HepG2 (cell line): ENCODE data around the gene AFAP1. TPM values are rescaled to one million over a fixed set of nuclear protein-coding genes. Genes with fewer than 3 reads are reported as not detected.

ENCODE experiments used
- ARID5B ChIP-seq: IDR thresholded peaks from 2 replicates; pipeline ENCODE4 v1.4.0; 2020; ENCODE audit warnings: mild to moderate bottlenecking, missing genetic modification reagents
- CREM ChIP-seq, 2 experiments: sonication (generic) in 1 of 2; formaldehyde crosslinking in 1 of 2; IDR thresholded peaks; 2 replicates each; pipeline versions ENCODE4 v1.4.0 to v1.6.1; 2016 to 2020; ENCODE audit warnings: antibody characterized with exemption in 1 of 2, mild to moderate bottlenecking in 1 of 2, missing genetic modification reagents in 1 of 2
- E2F5 ChIP-seq: sonication (generic); formaldehyde crosslinking; conservative IDR thresholded peaks from 2 replicates; pipeline ENCODE4 v1.4.0; 2020; ENCODE audit warnings: missing genetic modification reagents
- ELK4 ChIP-seq: sonication (generic); formaldehyde crosslinking; IDR thresholded peaks from 2 replicates; pipeline ENCODE4 v1.9.0; 2021; ENCODE audit warnings: missing genetic modification reagents, borderline replicate concordance
- IRF1 ChIP-seq: sonication (generic); formaldehyde crosslinking; IDR thresholded peaks from 2 replicates; pipeline ENCODE4 v1.4.0; 2020; ENCODE audit warnings: low read depth, mild to moderate bottlenecking, missing genetic modification reagents
- MLLT10 ChIP-seq: sonication (generic); formaldehyde crosslinking; IDR thresholded peaks from 2 replicates; pipeline ENCODE4 v1.4.0; 2020; ENCODE audit warnings: missing genetic modification reagents
- NR0B2 ChIP-seq: sonication (generic); formaldehyde crosslinking; IDR thresholded peaks from 2 replicates; pipeline ENCODE4 v1.4.0; 2020; ENCODE audit warnings: mild to moderate bottlenecking, missing genetic modification reagents
- RXRA ChIP-seq: sonication (generic); formaldehyde crosslinking; IDR thresholded peaks from 2 replicates; pipeline ENCODE4 v1.5.1; 2020; ENCODE audit warnings: missing genetic modification reagents
- SOX13 ChIP-seq, 3 experiments: fragments of 450-650 bp in 1 of 3; sonication (generic) in 1 of 3; formaldehyde crosslinking in 1 of 3; IDR thresholded peaks in 2 of 3; conservative IDR thresholded peaks in 1 of 3; 2 replicates each; pipeline versions ENCODE4 v1.5.0 to v1.6.1; 2016 to 2020; ENCODE audit warnings: antibody characterized with exemption in 1 of 3, mild to moderate bottlenecking in 1 of 3, missing compliant biosample characterization in 1 of 3, missing genetic modification reagents in 1 of 3, moderate library complexity in 1 of 3
- TCF7L2 ChIP-seq: IDR thresholded peaks from 2 replicates; pipeline ENCODE4 v1.6.1; 2011; ENCODE audit warnings: mild to moderate bottlenecking, low read depth, low read length, moderate library complexity
- XRCC5 ChIP-seq: fragments of 200-400 bp; formaldehyde crosslinking; optimal IDR thresholded peaks from 2 replicates; pipeline ENCODE3; 2017; ENCODE audit warnings: mild to moderate bottlenecking, low read length
- ZBTB34 ChIP-seq: sonication (generic); formaldehyde crosslinking; IDR thresholded peaks from 2 replicates; pipeline ENCODE4 v1.8.0; 2022; ENCODE audit warnings: mild to moderate bottlenecking, missing genetic modification reagents
- ZEB1 ChIP-seq: IDR thresholded peaks from 2 replicates; pipeline ENCODE4 v1.6.1; 2012; ENCODE audit warnings: mild to moderate bottlenecking, low read depth, inconsistent platforms; ENCODE audit not compliant: insufficient replicate concordance
- ZNF558 ChIP-seq: sonication (generic); formaldehyde crosslinking; IDR thresholded peaks from 2 replicates; pipeline ENCODE4 v1.9.0; 2022; ENCODE audit warnings: mild to moderate bottlenecking, missing genetic modification reagents, borderline replicate concordance
- ZNF574 ChIP-seq: sonication (generic); formaldehyde crosslinking; IDR thresholded peaks from 2 replicates; pipeline ENCODE4 v1.4.0; 2020; ENCODE audit warnings: missing genetic modification reagents
- polyA plus RNA-seq, 8 experiments: library from polyadenylated mRNA; depleted of rRNA in 3 of 8; stranded (reverse) in 7 of 8; unstranded in 1 of 8; fragments of >200 nt; fragmentation: Illumina TruSeq in 4 of 8; extraction: Trizol in 4 of 8; gene quantifications; 2 replicates each; pipeline versions ENCODE4 v1.2.1 to v1.2.3, GENCODE V29; 2011 to 2016; ENCODE audit warnings: low read depth in 4 of 8, missing spikeins in 1 of 8, mixed read lengths in 1 of 8; ENCODE audit not compliant: insufficient read depth in 1 of 8
- total RNA-seq, 5 experiments: library from RNA; depleted of rRNA; stranded (reverse); fragments of >200 nt; fragmentation: Illumina TruSeq; extraction: Trizol; gene quantifications; 2 replicates each; pipeline ENCODE4 v1.2.3, GENCODE V29; 2016; ENCODE audit warnings: low read depth in 1 of 5

Gene AFAP1
- total and polyA plus RNA-seq, 2 of the 13 experiments (the other 11 are each of a cell fraction or from before 2014, with no cell fraction given), result 2.5 TPM

GRCh38 chr4:7765666-7766065, 174.0 kb downstream of the AFAP1 start (continued):
- no peak for TF ChIP-seq ELK4 (CRISPR knock-in tag)
- TF ChIP-seq ZNF558 (CRISPR knock-in tag), result no peak
- peak; percentile 63; the same call in 1 of the 2 replicates for TF ChIP-seq TCF7L2
- no peak for TF ChIP-seq MLLT10 (CRISPR knock-in tag)
- TF ChIP-seq NR0B2 (CRISPR knock-in tag), result no peak
- peak; percentile 43 for TF ChIP-seq XRCC5
- TF ChIP-seq RXRA (CRISPR knock-in tag), result peak; percentile 70; the same call in 1 of the 2 replicates
- 0 out of 2 replicates have a peak, but pooled peaks have one; percentile 19 for TF ChIP-seq SOX13 (IDR thresholded peaks at IDR 0.05)
- TF ChIP-seq SOX13 (CRISPR knock-in tag; conservative IDR thresholded peaks at IDR 0.05 in 1 of 2, IDR thresholded peaks at IDR 0.05 in 1 of 2), result no peak
- peak; percentile 67; the same call in 1 of the 2 replicates for TF ChIP-seq CREM (IDR thresholded peaks at IDR 0.05)
- TF ChIP-seq CREM (CRISPR knock-in tag; IDR thresholded peaks at IDR 0.05), result no peak
- TF ChIP-seq ZNF574 (CRISPR knock-in tag), result no peak
- TF ChIP-seq ARID5B, result peak; percentile 44; the same call in 1 of the 2 replicates
- TF ChIP-seq ZEB1, result no peak
- TF ChIP-seq ZBTB34 (CRISPR knock-in tag), result peak; percentile 64; the same call in 1 of the 2 replicates
- TF ChIP-seq E2F5, result no peak
- TF ChIP-seq IRF1 (CRISPR knock-in tag), result no peak
